Left lung (tissue), 10 donors: ENCODE measurements around the gene AGAP1. TPM values are rescaled to one million over a fixed set of nuclear protein-coding genes. Genes with fewer than 3 reads are reported as not detected.
A peak's percentile ranks its signal among the peaks of the same experiment; 100 is the strongest.

Experiments
- ATAC-seq: fragments of 200-7000 bp; cut with Tn5 transposase; one replicate; pipeline ENCODE4 v1.9.1; 2020; ENCODE audit warnings: moderate library complexity
- DNase-seq, 4 donors: peaks; one replicate each; pipeline ENCODE4 v3.0.0-alpha.2; 2013 to 2020
- H3K27ac ChIP-seq, 2 donors: fragments of 200-600 bp; sonication (generic) in 1 of 2; one replicate each; pipeline versions ENCODE4 v1.5.0 to v1.8.0; 2020 to 2021
- H3K27me3 ChIP-seq, 2 donors: fragments of 200-600 bp; sonication (generic) in 1 of 2; one replicate each; pipeline versions ENCODE4 v1.5.0 to v1.8.0; 2020 to 2021
- H3K36me3 ChIP-seq, 2 donors: fragments of 200-600 bp; sonication (generic) in 1 of 2; one replicate each; pipeline versions ENCODE4 v1.5.0 to v1.8.0; 2020 to 2021
- H3K4me1 ChIP-seq, 2 donors: fragments of 200-600 bp; one replicate each; pipeline ENCODE4 v1.8.0; 2021
- H3K4me3 ChIP-seq, 2 donors: fragments of 200-600 bp; sonication (generic) in 1 of 2; one replicate each; pipeline versions ENCODE4 v1.5.0 to v1.8.0; 2020 to 2021; ENCODE audit warnings: mild to moderate bottlenecking in 1 of 2
- H3K9me3 ChIP-seq, 2 donors: fragments of 200-600 bp; sonication (generic) in 1 of 2; one replicate each; pipeline versions ENCODE4 v1.5.0 to v1.8.0; 2020 to 2021
- intact Hi-C, 2 donors: fragments of 100-400 bp; cut with DNase I; formaldehyde crosslinking; loops; one replicate each; pipeline versions ENCODE4 v1.11.2 to v1.14.2; 2022
- polyA plus RNA-seq, 6 donors: library from polyadenylated mRNA; unstranded; fragments of 120-200 nt; gene quantifications; one replicate each; pipeline ENCODE4 v1.2.1, GENCODE V29; 2013; ENCODE audit not compliant: insufficient read length in 6 of 6
- total RNA-seq, 2 donors: library from RNA; stranded (reverse); fragmentation: NEBNext Ultra II Directional; extraction: Animal tissue kit (Norgen Biotek cat#: 25700); gene quantifications; one replicate each; pipeline ENCODE4 v1.2.1, GENCODE V29; 2021
- TF ChIP-seq, protein P1 (sequence below), 2 donors: fragments of 200-600 bp; sonication (generic) in 1 of 2; IDR thresholded peaks; one replicate each; pipeline versions ENCODE4 v1.5.0 to v1.8.0; 2021; ENCODE audit warnings: antibody characterized with exemption in 2 of 2
- donor health status: DM: no; HTN: yes; CAD: no.
- donor health status: DM: no; HTN: no; CAD: no.

The AGAP1 gene
- total and polyA plus RNA-seq, 8 donors, result 13.1 to 25.4 (median 22.4) TPM

DNA sequence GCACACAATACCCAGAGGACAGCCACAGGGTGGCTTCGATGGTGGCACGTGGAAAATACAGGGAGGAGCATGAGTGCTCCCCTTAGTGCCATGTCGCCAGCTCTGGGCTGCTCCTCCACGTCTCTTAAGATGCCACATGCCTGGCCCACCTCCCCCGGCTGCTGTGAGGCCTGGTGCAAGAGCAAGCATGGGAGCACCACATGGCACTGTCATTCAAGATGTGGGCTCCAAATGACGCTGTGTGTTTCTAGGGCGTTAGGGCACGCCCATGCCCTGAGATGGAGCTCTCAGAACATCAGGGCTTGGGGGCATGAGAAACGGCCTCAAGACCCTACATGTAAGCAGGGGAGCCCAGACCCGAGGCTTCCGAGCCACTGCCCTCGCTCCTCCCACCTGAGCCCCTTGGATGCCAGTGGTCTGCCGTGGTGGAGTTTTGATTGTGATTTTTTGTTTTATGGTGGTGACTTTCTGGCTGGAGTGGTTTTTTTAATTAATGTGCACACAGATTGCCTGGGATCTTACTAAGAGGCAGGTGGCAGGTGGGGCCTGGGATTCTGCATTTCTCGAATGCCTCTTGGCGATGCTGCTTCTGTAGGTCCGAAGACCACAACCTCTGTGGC lies 435.0 kb downstream of the AGAP1 start:
- Histone ChIP-seq H3K27ac (no peak overlapping the region), H3K9me3 (no peaks in the 10 kb centered on the region), H3K27me3 (no peaks in the 10 kb centered on the region), H3K4me3 (no peak overlapping the region), H3K36me3 (peaks cover 0 to 19% of the 10 kb centered on the region in 2 donors), H3K4me1 (no peaks in the 10 kb centered on the region)
- no peak for ATAC-seq
- no peak for DNase-seq
- intact Hi-C loops, result no loop called here
- TF ChIP-seq, protein P1, sequence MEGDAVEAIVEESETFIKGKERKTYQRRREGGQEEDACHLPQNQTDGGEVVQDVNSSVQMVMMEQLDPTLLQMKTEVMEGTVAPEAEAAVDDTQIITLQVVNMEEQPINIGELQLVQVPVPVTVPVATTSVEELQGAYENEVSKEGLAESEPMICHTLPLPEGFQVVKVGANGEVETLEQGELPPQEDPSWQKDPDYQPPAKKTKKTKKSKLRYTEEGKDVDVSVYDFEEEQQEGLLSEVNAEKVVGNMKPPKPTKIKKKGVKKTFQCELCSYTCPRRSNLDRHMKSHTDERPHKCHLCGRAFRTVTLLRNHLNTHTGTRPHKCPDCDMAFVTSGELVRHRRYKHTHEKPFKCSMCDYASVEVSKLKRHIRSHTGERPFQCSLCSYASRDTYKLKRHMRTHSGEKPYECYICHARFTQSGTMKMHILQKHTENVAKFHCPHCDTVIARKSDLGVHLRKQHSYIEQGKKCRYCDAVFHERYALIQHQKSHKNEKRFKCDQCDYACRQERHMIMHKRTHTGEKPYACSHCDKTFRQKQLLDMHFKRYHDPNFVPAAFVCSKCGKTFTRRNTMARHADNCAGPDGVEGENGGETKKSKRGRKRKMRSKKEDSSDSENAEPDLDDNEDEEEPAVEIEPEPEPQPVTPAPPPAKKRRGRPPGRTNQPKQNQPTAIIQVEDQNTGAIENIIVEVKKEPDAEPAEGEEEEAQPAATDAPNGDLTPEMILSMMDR (IDR thresholded peaks at IDR 0.05), result no peak

GRCh38 chr2:235930701-235931100 lies 436.9 kb downstream of the AGAP1 start:
- intact Hi-C loops, result no loop called here
- H3K27ac ChIP-seq, result no peak overlapping the region
- H3K4me1 ChIP-seq, result no peaks in the 10 kb centered on the region
- no peak overlapping the region for H3K4me3 ChIP-seq
- H3K27me3 ChIP-seq, result no peaks in the 10 kb centered on the region
- no peaks in the 10 kb centered on the region for H3K9me3 ChIP-seq
- DNase-seq, result no peak
- TF ChIP-seq, protein P1 (IDR thresholded peaks at IDR 0.05), result no peak
- ATAC-seq, result no peak
- peaks cover 0 to 19% of the 10 kb centered on the region in 2 donors for H3K36me3 ChIP-seq

DNA sequence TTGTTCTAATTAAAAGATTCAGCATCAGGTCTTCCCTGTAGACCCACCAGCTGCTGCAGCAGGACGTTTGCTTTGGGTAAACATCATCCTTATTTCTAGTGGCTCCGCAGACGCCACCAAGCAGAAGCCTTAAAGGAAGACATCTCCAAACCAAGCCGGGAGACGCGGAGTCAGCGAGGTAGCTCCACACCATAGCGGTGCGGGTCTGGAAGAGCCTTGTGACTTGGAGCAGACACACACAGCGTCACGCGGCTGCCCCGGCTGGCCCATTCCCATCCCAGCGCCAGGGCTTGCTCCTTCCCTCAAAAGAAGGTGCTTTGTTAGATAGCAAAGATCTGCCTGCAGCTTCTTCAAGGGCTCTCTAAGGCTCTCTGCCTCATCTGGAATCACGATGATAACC lies 437.8 kb downstream of the AGAP1 start:
- H3K4me3 ChIP-seq, result no peak overlapping the region
- no peaks in the 10 kb centered on the region for H3K4me1 ChIP-seq
- TF ChIP-seq, protein P1 (IDR thresholded peaks at IDR 0.05), result no peak
- ATAC-seq (no peak), DNase-seq (no peak)
- H3K27ac ChIP-seq, result no peak overlapping the region
- intact Hi-C loops, result no loop called here
- H3K36me3 ChIP-seq, result peaks cover 0 to 24% of the 10 kb centered on the region in 2 donors
- no peaks in the 10 kb centered on the region for H3K27me3 ChIP-seq
- no peaks in the 10 kb centered on the region for H3K9me3 ChIP-seq

GRCh38 chr2:235934059-235934773 lies 440.4 kb downstream of the AGAP1 start:
- no peak for ATAC-seq
- intact Hi-C loops, result no loop called here

More at GRCh38 chr2:235934059-235934773, 440.4 kb downstream of the AGAP1 start:
- Histone ChIP-seq H3K4me1 (no peaks in the 10 kb centered on the region), H3K9me3 (no peaks in the 10 kb centered on the region), H3K27me3 (no peaks in the 10 kb centered on the region), H3K27ac (no peak overlapping the region), H3K4me3 (no peak overlapping the region), H3K36me3 (peaks cover 0 to 24% of the 10 kb centered on the region in 2 donors)
- peak in 2 of 4 donors; percentile 8 to 50 for DNase-seq
- TF ChIP-seq, protein P1 (IDR thresholded peaks at IDR 0.05), result no peak
